ENCODE results near the gene DISC1. TPM values are rescaled to one million over a fixed set of nuclear protein-coding genes. Genes with fewer than 3 reads are reported as not detected.

Gene DISC1
- polyA plus RNA-seq, 1 donor from 2014 or later: 0.84 TPM

DNA sequence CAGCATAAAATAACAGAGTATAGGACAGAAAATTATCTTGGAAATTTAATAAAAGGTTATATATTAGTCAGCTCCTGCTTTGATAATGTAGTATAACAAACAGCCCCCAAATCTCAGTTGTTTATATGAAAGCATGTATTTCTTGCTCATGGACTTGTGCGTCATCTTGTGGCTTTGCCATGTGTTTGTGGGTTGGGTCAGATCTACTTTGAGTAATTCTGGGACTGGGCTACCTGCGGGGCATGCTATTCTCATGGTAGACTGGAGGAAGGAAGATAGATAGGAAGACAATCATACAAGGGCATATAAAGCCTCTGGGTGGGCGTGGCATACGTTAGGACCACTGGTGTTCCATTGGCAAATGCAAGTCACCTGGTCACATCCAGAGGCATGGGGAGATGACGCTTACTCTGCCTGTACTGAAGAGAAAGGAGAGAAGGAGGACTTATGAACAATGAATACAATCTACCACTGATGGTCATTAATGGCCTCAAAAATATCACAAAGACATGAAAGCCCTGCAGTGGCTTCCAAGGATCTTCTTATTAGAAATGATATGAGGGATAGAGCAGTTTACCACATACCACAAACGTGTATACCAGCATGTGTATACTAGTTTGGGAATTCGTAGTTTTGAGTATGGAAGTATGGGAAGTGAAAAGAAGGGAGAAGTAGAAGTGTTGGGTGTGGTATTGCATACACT is 267.0 kb downstream of the DISC1 start:
- Histone ChIP-seq H3K9ac (ENCODE audit: low read length) (no peak overlapping the region), H3K79me2 (replicated peaks; ENCODE audit: insufficient read depth, low read length) (no peaks in the 10 kb centered on the region), H3K36me3 (ENCODE audit: insufficient read depth, low read length) (no peaks in the 10 kb centered on the region), H3K27me3 (ENCODE audit: insufficient read depth, low read depth, low read length) (no peaks in the 10 kb centered on the region), H3K27ac (ENCODE audit: low read length) (no peak overlapping the region), H3K9me2 (ENCODE audit: insufficient read depth, low read length) (no peaks in the 10 kb centered on the region), H3K9me3 (ENCODE audit: low read length) (no peaks in the 10 kb centered on the region), H2AFZ (ENCODE audit: low read depth, low read length) (no peak overlapping the region), H4K20me1 (ENCODE audit: insufficient read depth) (no peaks in the 10 kb centered on the region), H3K4me2 (ENCODE audit: low read length) (no peak overlapping the region), H3K4me3 (ENCODE audit: low read length) (no peak overlapping the region), H3F3A (ENCODE audit: insufficient read depth, low read length, poor library complexity, severe bottlenecking) (no peaks in the 10 kb centered on the region)
- TF ChIP-seq, protein P1, sequence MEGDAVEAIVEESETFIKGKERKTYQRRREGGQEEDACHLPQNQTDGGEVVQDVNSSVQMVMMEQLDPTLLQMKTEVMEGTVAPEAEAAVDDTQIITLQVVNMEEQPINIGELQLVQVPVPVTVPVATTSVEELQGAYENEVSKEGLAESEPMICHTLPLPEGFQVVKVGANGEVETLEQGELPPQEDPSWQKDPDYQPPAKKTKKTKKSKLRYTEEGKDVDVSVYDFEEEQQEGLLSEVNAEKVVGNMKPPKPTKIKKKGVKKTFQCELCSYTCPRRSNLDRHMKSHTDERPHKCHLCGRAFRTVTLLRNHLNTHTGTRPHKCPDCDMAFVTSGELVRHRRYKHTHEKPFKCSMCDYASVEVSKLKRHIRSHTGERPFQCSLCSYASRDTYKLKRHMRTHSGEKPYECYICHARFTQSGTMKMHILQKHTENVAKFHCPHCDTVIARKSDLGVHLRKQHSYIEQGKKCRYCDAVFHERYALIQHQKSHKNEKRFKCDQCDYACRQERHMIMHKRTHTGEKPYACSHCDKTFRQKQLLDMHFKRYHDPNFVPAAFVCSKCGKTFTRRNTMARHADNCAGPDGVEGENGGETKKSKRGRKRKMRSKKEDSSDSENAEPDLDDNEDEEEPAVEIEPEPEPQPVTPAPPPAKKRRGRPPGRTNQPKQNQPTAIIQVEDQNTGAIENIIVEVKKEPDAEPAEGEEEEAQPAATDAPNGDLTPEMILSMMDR (IDR thresholded peaks at IDR 0.05; ENCODE audit: poor library complexity, severe bottlenecking): no peak
- TF ChIP-seq TAF1 (IDR thresholded peaks at IDR 0.05; ENCODE audit: low read depth) (no peak), SMC3 (conservative IDR thresholded peaks at IDR 0.05; ENCODE audit: poor library complexity) (no peak), EZH2 (IDR thresholded peaks at IDR 0.05; ENCODE audit: borderline replicate concordance, insufficient read depth, low read length, poor library complexity, severe bottlenecking) (no peak), POLR2AphosphoS5 (IDR thresholded peaks at IDR 0.05) (no peak), MXI1 (conservative IDR thresholded peaks at IDR 0.05; ENCODE audit: poor library complexity, severe bottlenecking) (no peak), EP300 (conservative IDR thresholded peaks at IDR 0.05; ENCODE audit: poor library complexity, severe bottlenecking) (no peak), RAD21 (conservative IDR thresholded peaks at IDR 0.05) (no peak)
- TF ChIP-seq, protein P2, sequence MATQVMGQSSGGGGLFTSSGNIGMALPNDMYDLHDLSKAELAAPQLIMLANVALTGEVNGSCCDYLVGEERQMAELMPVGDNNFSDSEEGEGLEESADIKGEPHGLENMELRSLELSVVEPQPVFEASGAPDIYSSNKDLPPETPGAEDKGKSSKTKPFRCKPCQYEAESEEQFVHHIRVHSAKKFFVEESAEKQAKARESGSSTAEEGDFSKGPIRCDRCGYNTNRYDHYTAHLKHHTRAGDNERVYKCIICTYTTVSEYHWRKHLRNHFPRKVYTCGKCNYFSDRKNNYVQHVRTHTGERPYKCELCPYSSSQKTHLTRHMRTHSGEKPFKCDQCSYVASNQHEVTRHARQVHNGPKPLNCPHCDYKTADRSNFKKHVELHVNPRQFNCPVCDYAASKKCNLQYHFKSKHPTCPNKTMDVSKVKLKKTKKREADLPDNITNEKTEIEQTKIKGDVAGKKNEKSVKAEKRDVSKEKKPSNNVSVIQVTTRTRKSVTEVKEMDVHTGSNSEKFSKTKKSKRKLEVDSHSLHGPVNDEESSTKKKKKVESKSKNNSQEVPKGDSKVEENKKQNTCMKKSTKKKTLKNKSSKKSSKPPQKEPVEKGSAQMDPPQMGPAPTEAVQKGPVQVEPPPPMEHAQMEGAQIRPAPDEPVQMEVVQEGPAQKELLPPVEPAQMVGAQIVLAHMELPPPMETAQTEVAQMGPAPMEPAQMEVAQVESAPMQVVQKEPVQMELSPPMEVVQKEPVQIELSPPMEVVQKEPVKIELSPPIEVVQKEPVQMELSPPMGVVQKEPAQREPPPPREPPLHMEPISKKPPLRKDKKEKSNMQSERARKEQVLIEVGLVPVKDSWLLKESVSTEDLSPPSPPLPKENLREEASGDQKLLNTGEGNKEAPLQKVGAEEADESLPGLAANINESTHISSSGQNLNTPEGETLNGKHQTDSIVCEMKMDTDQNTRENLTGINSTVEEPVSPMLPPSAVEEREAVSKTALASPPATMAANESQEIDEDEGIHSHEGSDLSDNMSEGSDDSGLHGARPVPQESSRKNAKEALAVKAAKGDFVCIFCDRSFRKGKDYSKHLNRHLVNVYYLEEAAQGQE (IDR thresholded peaks at IDR 0.05; ENCODE audit: borderline replicate concordance): no peak

GRCh38 chr1:231896806-231897205 is 270.2 kb downstream of the DISC1 start:
- Histone ChIP-seq H3F3A (ENCODE audit: insufficient read depth, low read length, poor library complexity, severe bottlenecking) (no peaks in the 10 kb centered on the region), H3K27me3 (ENCODE audit: insufficient read depth, low read depth, low read length) (no peaks in the 10 kb centered on the region), H3K36me3 (ENCODE audit: insufficient read depth, low read length) (no peaks in the 10 kb centered on the region), H2AFZ (ENCODE audit: low read depth, low read length) (no peak overlapping the region), H3K9ac (ENCODE audit: low read length) (no peak overlapping the region), H3K4me3 (ENCODE audit: low read length) (no peak overlapping the region), H3K4me2 (ENCODE audit: low read length) (no peak overlapping the region), H4K20me1 (ENCODE audit: insufficient read depth) (no peaks in the 10 kb centered on the region), H3K27ac (ENCODE audit: low read length) (no peak overlapping the region), H3K9me3 (ENCODE audit: low read length) (no peaks in the 10 kb centered on the region), H3K9me2 (ENCODE audit: insufficient read depth, low read length) (no peaks in the 10 kb centered on the region), H3K79me2 (replicated peaks; ENCODE audit: insufficient read depth, low read length) (no peaks in the 10 kb centered on the region)
- TF ChIP-seq RAD21 (conservative IDR thresholded peaks at IDR 0.05) (no peak), POLR2AphosphoS5 (IDR thresholded peaks at IDR 0.05) (no peak), MXI1 (conservative IDR thresholded peaks at IDR 0.05; ENCODE audit: poor library complexity, severe bottlenecking) (no peak), TAF1 (IDR thresholded peaks at IDR 0.05; ENCODE audit: low read depth) (no peak)
- TF ChIP-seq, protein P1 (IDR thresholded peaks at IDR 0.05; ENCODE audit: poor library complexity, severe bottlenecking): no peak

Measured in neural cell (in vitro differentiated cells).